ENCODE data around the gene TM9SF3. TPM values are rescaled to one million over a fixed set of nuclear protein-coding genes. Genes with fewer than 3 reads are reported as not detected.

Gene TM9SF3
- total and polyA plus RNA-seq, 2 of the 4 experiments (the other 2 are of a cell fraction): 33.7 to 61.8 TPM

GRCh38 chr10:96608262-96608661, 21.4 kb upstream of the TM9SF3 start:
- no peaks in the 10 kb centered on the region for H3K36me3 ChIP-seq (ENCODE audit: control insufficient read depth, insufficient read depth, low read length)
- no peaks in the 10 kb centered on the region for H4K20me1 ChIP-seq (ENCODE audit: insufficient read depth, low read length)
- POLR2A ChIA-PET (ENCODE audit: unreplicated experiment): no interaction called here
- H4K8ac ChIP-seq (ENCODE audit: low read depth in 2 of 2, low read length in 2 of 2): no peak overlapping the region
- no peak overlapping the region for H3K9ac ChIP-seq (ENCODE audit: low read depth, low read length)
- no peak overlapping the region for H2BK5ac ChIP-seq (ENCODE audit: low read depth, low read length, poor library complexity, severe bottlenecking)
- no peak overlapping the region for H4K5ac ChIP-seq (ENCODE audit: low read depth, low read length)
- no peaks in the 10 kb centered on the region for H3K4me1 ChIP-seq (ENCODE audit: control insufficient read depth, insufficient read depth, low read length)
- no peak overlapping the region for H2BK15ac ChIP-seq (ENCODE audit: low read depth, low read length)
- H3K27me3 ChIP-seq (ENCODE audit: control insufficient read depth, insufficient read depth, low read length): peaks cover 20% of the 10 kb centered on the region
- no peak overlapping the region for H2BK20ac ChIP-seq (ENCODE audit: low read depth, low read length)
- in situ Hi-C loops (cut with MboI; ENCODE audit: low sequenced_read_pairs) (no loop called here), dilution Hi-C loops (cut with HindIII; ENCODE audit: low sequenced_read_pairs, unreplicated experiment) (no loop called here), intact Hi-C loops (cut with micrococcal nuclease) (no loop called here)
- H3K9me1 ChIP-seq (ENCODE audit: insufficient read depth, low read length): peaks cover 3% of the 10 kb centered on the region; the same call in 1 of the 2 replicates
- no peak for TF ChIP-seq SMC3 (IDR thresholded peaks at IDR 0.05; ENCODE audit: low read depth, low read length)
- TF ChIP-seq BHLHE40 (IDR thresholded peaks at IDR 0.05; ENCODE audit: low read depth, low read length): no peak
- TF ChIP-seq CEBPB (IDR thresholded peaks at IDR 0.05; ENCODE audit: low read depth, low read length): no peak
- no peak for TF ChIP-seq USF2 (IDR thresholded peaks at IDR 0.05; ENCODE audit: low read depth, low read length)
- TF ChIP-seq RCOR1 (IDR thresholded peaks at IDR 0.05; ENCODE audit: insufficient replicate concordance, low read length): no peak
- TF ChIP-seq FOS (IDR thresholded peaks at IDR 0.05; ENCODE audit: low read depth, low read length): no peak
- no peak for TF ChIP-seq CHD1 (IDR thresholded peaks at IDR 0.05; ENCODE audit: low read depth, low read length)
- TF ChIP-seq POLR2A (IDR thresholded peaks at IDR 0.05; ENCODE audit: low read depth, low read length): no peak
- TF ChIP-seq MAZ (IDR thresholded peaks at IDR 0.05; ENCODE audit: borderline replicate concordance, low read depth, low read length): no peak
- no peak overlapping the region for H3K4me3 ChIP-seq (ENCODE audit: insufficient read depth, low read depth, low read length)
- no peak overlapping the region for H2AK5ac ChIP-seq (ENCODE audit: low read depth, low read length)
- H3K14ac ChIP-seq (replicated peaks; ENCODE audit: low read depth, low read length): no peak overlapping the region
- H3K79me1 ChIP-seq (ENCODE audit: low read depth in 1 of 2, low read length in 2 of 2): no peaks in the 10 kb centered on the region
- no CpG with 5 or more reads among the region's 3 CpGs for WGBS, 2 experiments (ENCODE audit: extremely low coverage in 2 of 2, insufficient read length in 1 of 2)
- BruUV-seq (replicated peaks): no TSS peak
- H2AFZ ChIP-seq (replicated peaks; ENCODE audit: low read length, poor library complexity): no peak overlapping the region
- CTCF ChIA-PET: no interaction called here
- H2AK9ac ChIP-seq (replicated peaks; ENCODE audit: low read depth, low read length, poor library complexity): no peak overlapping the region
- no peak overlapping the region for H3K4me2 ChIP-seq (ENCODE audit: low read depth, low read length)
- no peak overlapping the region for H3K56ac ChIP-seq (ENCODE audit: extremely low read depth, insufficient read depth, low read length)
- H3K27ac ChIP-seq (ENCODE audit: insufficient read depth, low read length): no peak overlapping the region
- no peak for DNase-seq
- H3K23ac ChIP-seq (ENCODE audit: low read depth, low read length): no peak overlapping the region
- no peak for ATAC-seq (ENCODE audit: low read depth)
- H4K91ac ChIP-seq (ENCODE audit: insufficient read depth, low read depth, low read length): no peak overlapping the region
- no peaks in the 10 kb centered on the region for H3K9me3 ChIP-seq (ENCODE audit: control insufficient read depth, insufficient read depth, low read length)
- H3K4ac ChIP-seq (ENCODE audit: low read depth, low read length): no peak overlapping the region
- no peak overlapping the region for H2BK120ac ChIP-seq (ENCODE audit: low read depth, low read length)
- H3K18ac ChIP-seq (ENCODE audit: low read depth, low read length): no peak overlapping the region
